Dermis blood vessel endothelial cell (primary cell): ENCODE results near the gene MT1HL1. TPM values are rescaled to one million over a fixed set of nuclear protein-coding genes. Genes with fewer than 3 reads are reported as not detected.
A peak's percentile ranks its signal among the peaks of the same experiment; 100 is the strongest.

Source experiments
- DNase-seq: peaks from one replicate; pipeline ENCODE4 v3.0.0; 2010
- total RNA-seq: library from RNA; depleted of rRNA; stranded (reverse); fragments of >200 nt; gene quantifications from 2 replicates; pipeline ENCODE4 v1.2.3, GENCODE V29; 2014

MT1HL1 gene
- not detected in 2 replicates for total RNA-seq

GRCh38 chr1:237004116-237004515, at the start of gene MT1HL1:
TSS of gene MT1HL1 (minus strand) at chr1:237004441. CDS start at chr1:237004372, 69 bp downstream.
- DNase-seq, result no peak

GRCh38 chr1:237050915-237051314, 46.7 kb upstream of the MT1HL1 start:
- no peak for DNase-seq

- no peak for DNase-seq
These were observed 45.9 kb upstream of the MT1HL1 start for GRCh38 chr1:237050185-237050584.

DNA sequence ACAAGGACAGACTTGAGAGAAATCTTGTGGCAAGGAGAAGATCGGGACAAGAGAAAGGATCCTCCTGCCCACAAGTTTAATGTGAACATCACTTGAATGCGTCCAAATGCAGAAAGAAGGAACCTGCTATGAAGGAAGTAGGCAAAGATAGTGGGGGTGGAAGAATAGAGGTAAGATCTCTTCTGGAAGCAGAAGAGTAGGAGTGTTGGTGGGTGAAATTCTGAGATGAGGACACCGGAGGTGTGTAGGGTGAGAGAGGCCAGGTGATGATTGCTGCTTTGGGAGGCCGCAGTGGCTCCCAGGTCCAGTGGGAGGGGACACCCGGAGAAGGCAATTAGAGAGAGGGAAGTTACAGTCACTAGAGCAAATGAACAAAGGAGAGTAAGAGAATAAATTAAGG, 44.6 kb upstream of the MT1HL1 start:
- no peak for DNase-seq

DNA sequence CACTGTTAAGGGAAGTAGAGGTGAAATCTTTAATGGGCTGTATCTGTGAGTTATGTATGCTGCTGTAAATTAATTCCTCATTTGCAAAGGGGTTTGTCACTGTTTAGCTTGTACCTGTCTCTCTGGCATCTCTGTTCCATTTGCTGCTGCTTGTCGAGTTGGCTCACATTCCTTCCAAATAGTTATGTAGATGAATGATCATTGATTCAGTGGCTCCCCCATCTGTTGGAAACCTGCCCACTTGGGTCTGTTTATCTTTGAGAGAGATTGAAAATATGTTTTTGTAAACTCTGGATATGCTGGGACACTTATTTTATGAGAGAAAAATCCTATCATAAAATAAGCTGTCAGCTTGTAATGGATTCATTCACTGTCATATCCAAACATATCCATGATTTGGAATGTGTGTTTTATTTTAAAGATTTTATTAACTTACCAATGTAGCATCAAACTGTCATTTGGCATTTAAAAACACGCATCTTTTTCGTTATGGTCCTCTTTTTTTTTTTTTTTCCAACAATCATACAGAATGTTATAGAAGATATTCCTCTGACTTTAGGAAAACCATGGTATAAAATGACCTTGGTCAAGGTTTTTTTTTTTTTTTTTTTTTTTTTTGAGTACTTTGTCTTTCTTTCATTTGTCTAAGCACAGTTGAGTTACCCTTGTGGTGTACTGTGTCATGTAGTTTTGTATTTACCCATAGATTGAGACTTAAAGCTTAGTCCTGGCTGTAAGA, 41.2 kb upstream of the MT1HL1 start:
- no peak for DNase-seq

GRCh38 chr1:237043846-237044636, 39.8 kb upstream of the MT1HL1 start:
- no peak for DNase-seq

GRCh38 chr1:237042892-237043576, 38.8 kb upstream of the MT1HL1 start:
- DNase-seq, result peak; percentile 1

GRCh38 chr1:237042526-237042891, 38.3 kb upstream of the MT1HL1 start:
- peak; percentile 1 for DNase-seq

DNA sequence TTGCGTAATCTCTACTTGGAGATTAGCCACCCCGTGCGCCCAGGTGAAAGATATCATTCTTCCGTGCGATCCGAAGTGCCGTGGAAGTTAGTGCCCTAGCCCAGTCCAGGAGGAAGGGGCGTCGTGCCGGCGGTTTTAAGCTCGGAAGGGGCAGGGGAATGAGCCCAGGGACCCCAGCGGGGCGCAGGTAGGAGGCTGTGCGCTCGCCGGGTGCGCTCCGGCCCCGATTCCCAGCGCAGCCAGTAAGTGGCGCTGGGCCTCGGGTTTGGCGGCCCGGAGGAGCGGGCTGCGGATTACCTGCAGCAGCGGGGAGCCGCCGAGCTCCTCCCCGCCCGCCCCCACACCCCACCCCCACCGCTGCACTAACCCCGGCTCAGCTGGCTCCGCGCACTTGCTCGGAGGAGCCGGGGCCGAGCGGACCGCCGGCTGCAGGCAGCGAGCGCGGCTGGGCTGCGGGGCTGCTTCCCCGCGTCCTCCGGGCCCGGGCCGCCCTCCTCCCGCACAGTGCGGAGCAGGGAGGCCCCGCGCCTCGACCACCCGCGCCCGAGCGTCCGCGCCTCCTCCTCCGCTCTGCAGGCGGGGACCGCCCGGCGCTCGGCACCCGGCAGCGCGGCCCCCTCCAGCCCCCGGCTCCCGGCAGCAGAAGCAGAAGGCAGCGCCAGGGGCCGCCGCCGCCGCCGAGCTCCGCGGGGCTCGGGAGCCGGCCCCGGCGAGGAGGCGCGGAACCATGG, 37.7 kb upstream of the MT1HL1 start, which contains the start of gene RYR2:
Gene RYR2 (plus strand): TSS at position 390 of the 731 bp plus-strand sequence. CDS start 338 bp downstream, at position 728.
- DNase-seq, result peak; percentile 10

DNA sequence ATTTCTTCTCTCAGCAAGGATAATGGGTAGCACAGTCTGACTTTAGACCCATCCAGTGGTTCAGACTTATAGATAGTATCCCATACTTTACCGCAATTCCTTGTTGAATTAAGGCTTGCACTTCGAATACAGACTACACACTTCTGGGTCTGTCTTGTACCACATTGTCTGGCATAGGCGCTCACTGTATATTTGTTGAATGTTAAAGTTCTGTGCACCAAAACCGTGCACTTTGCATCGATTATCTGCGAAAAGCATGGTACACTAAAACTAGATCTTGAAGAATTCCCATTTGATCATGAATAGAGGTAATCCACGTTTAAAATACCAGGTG, 37.2 kb upstream of the MT1HL1 start:
- DNase-seq, result no peak

DNA sequence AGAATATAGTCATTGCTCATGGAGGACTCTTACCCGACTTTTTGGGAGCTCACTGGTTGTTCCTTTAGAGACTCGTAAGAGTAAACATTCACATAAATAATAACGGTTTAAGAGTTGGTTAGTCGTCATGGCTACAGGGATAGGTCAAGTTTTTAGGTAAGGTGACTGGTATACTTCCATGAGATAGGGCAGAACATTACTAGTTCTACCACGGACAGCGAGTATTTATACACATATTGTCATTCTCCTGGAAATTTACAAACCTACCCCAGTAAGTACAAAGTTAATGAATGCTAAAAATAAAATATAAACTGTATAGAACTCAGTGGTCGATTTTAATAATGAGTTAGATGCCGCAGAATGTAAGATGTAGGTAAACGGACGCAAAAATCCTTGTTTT, 36.6 kb upstream of the MT1HL1 start:
- DNase-seq, result no peak

DNA sequence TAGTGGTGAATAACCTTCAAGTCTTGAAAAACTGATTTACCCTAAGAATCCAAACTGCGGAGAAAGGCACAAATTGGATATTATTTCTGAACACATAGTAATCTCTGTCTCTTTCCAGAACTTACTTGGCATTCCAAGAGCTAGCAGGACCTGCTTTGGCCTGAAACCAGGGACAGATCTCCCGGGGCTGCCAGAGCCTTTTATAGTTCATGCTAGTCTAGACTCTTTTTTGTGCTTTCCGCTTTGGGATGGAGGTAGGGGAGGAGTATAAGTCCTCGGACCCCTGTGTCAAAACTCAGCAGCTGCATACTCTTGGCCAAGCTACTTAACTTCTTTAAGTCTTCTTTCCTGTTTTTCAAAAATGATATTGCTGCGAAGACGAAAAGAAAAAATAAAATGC, 34.0 kb upstream of the MT1HL1 start:
- DNase-seq, result no peak

DNA sequence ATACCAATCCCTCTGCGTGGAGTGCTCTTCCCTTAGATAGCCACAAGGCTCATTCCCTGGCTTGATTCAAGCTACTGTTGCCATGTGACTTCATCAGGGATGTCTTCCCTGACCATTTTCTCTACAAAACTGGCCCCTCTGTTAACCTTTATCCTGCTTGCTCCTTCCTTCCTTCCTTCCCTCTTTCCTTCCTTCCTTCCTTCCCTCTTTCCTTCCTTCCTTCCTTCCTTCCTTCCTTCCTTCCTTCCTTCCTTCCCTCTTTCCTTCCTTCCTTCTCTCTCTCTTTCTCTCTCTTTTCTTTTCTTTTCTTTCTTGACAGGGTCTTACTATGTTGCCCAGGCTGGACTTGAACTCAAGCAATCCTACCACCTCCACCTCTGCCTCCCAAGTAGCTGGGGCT, 31.5 kb upstream of the MT1HL1 start:
- no peak for DNase-seq

GRCh38 chr1:237033804-237034203, 29.6 kb upstream of the MT1HL1 start:
- DNase-seq, result no peak

- no peak for DNase-seq
These were observed 28.8 kb upstream of the MT1HL1 start for GRCh38 chr1:237033061-237033460.

GRCh38 chr1:237032029-237032428, 27.8 kb upstream of the MT1HL1 start:
- no peak for DNase-seq

DNA sequence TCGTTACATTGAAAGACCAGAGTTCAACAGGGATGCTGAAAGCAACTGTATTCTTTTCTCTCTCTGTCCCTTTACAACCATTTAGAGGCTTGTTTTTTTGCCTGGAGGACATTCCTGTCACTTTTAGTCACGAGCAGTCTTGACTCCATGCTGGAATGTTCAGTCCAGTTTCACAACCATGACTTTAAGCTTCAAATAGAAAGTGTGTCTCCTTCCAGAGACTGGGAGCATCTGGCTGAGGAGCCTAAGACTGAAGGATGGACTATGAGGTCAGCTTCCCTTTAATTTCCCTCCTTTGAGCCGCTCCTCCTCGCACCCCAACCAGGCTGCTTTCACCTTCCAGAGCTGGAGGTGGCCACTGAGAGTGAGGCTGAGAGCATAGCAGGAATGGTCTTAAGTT, 27.2 kb upstream of the MT1HL1 start:
- DNase-seq, result no peak

GRCh38 chr1:237029850-237030535, 25.8 kb upstream of the MT1HL1 start:
- no peak for DNase-seq

DNA sequence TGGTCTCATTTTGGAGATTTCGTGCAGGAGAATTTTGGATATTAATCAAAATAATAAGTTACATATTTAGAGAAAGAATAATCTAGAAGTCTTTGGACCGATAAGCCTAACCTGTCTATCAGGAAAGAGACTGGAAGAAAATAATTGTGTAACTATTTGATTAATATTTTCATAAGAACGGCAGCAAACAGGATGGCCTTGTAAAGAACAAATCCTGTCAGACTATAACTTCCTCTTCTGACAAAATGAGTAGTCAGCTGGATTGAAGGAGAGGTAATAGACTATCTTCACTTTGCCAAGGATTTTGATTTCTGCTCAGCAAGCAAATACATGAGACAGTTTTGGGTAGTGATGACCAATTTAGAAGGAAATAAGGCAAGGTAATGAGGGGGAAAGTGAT, 25.0 kb upstream of the MT1HL1 start:
- DNase-seq, result no peak

GRCh38 chr1:237025358-237026074, 21.3 kb upstream of the MT1HL1 start:
- no peak for DNase-seq

DNA sequence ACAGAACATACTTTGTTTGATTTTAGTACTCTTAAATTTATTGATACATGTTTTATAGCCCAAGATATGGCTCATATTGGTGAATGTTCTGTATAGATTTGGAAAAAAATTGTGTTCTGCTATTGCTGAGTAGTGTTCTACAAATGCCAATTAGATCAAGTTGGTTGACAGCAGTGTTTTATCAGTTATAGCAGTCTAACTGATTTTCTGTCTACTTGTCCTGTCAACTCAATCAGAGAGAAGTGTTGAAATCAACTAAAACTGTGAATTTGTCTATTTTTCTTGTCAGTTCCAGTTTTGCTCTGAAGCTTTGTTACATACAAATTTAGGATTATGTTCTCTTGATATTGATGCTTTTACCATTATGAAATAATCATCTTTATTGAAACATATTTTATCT, 14.7 kb upstream of the MT1HL1 start:
- DNase-seq, result no peak

DNA sequence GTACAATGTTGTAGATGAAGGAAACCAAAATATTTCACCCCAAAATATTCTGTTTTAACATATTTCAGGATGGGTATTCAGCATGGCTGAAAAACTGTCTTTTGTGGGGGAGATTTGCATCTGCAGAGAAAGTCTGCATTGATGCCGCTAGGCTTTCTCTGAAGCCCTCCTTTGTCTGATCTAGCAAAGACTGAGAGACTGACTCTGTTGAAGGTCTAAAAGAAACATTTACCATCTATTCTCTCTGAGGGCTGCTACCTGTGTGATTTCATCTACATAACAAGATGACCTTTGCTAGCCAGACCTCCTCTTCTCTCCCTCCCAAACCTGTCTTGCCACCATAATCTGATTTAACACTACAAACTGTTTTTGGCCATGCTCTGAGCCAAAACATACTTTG, 12.4 kb upstream of the MT1HL1 start:
- no peak for DNase-seq
